GM04504 (cell line): Measurements from ENCODE around the gene P2RY2.

Source experiments
- DNase-seq: peaks from one replicate; pipeline ENCODE4 v3.0.0-alpha.2; 2012; ENCODE audit warnings: low read depth

P2RY2 gene

GRCh38 chr11:73244589-73245240 is 26.6 kb downstream of the P2RY2 start:
- DNase-seq = no peak

- DNase-seq = no peak
These were observed 27.4 kb downstream of the P2RY2 start for GRCh38 chr11:73245461-73245860.

- DNase-seq = no peak
These were observed 28.2 kb downstream of the P2RY2 start for GRCh38 chr11:73246303-73246702.

- DNase-seq = no peak
These were observed 30.6 kb downstream of the P2RY2 start for GRCh38 chr11:73248526-73249185.

GRCh38 chr11:73249304-73249703 is 31.2 kb downstream of the P2RY2 start:
- DNase-seq = no peak

GRCh38 chr11:73249853-73250783 is 32.0 kb downstream of the P2RY2 start:
- no peak for DNase-seq

- DNase-seq = no peak
These were observed 34.6 kb downstream of the P2RY2 start for GRCh38 chr11:73252577-73253191.

GRCh38 chr11:73257342-73258103 is 39.4 kb downstream of the P2RY2 start:
- peak; percentile 88 for DNase-seq

- DNase-seq = no peak
These were observed 40.3 kb downstream of the P2RY2 start for GRCh38 chr11:73258104-73259035.

GRCh38 chr11:73259406-73260126 is 41.5 kb downstream of the P2RY2 start:
- no peak for DNase-seq

- DNase-seq = no peak
These were observed 42.0 kb downstream of the P2RY2 start for GRCh38 chr11:73260127-73260457.

GRCh38 chr11:73262851-73263495 is 44.9 kb downstream of the P2RY2 start:
- no peak for DNase-seq

GRCh38 chr11:73263640-73264039 is 45.6 kb downstream of the P2RY2 start:
- no peak for DNase-seq

- DNase-seq = no peak
These were observed 47.3 kb downstream of the P2RY2 start for GRCh38 chr11:73265278-73265810.

- no peak for DNase-seq
These were observed 48.0 kb downstream of the P2RY2 start for GRCh38 chr11:73265853-73266645.

- no peak for DNase-seq
These were observed 48.6 kb downstream of the P2RY2 start for GRCh38 chr11:73266646-73267020.

- no peak for DNase-seq
These were observed 49.2 kb downstream of the P2RY2 start for GRCh38 chr11:73267122-73267846.
